SK-N-SH (cell line): ENCODE measurements around the gene NRARP.

ENCODE experiments used
- CHD2 ChIP-seq: fragments of 150-350 bp; IDR thresholded peaks from 2 replicates; pipeline ENCODE4 v1.6.1; 2018; ENCODE audit warnings: low read length; ENCODE audit not compliant: partially characterized antibody
- CTCF ChIP-seq: fragments of 200-600 bp; sonication (generic); IDR thresholded peaks from 2 replicates; pipeline ENCODE4 v1.6.1; 2017; ENCODE audit warnings: antibody characterized with exemption, mild to moderate bottlenecking, moderate library complexity
- EZH2phosphoT487 ChIP-seq: fragments of 200-600 bp; sonication (generic); IDR thresholded peaks from 2 replicates; pipeline ENCODE4 v1.6.1; 2017; ENCODE audit warnings: low read depth, mixed run types, mild to moderate bottlenecking, antibody characterized with exemption, moderate library complexity, borderline replicate concordance
- FOXM1 ChIP-seq: IDR thresholded peaks from 2 replicates; pipeline ENCODE4 v1.4.0; 2012; ENCODE audit warnings: low read depth, mild to moderate bottlenecking
- GABPA ChIP-seq: IDR thresholded peaks from 2 replicates; pipeline ENCODE4 v1.4.0; 2012; ENCODE audit warnings: low read depth, mild to moderate bottlenecking
- PBX3 ChIP-seq: IDR thresholded peaks from 2 replicates; pipeline ENCODE4; 2012
- REST ChIP-seq: IDR thresholded peaks from 2 replicates; pipeline ENCODE4 v1.6.1; 2012; ENCODE audit warnings: mild to moderate bottlenecking, low read depth, low read length, moderate library complexity
- SMC3 ChIP-seq: IDR thresholded peaks from 2 replicates; pipeline ENCODE4 v1.6.1; 2012; ENCODE audit warnings: low read depth, low read length, improper control_type of control experiment
- TAF1 ChIP-seq: IDR thresholded peaks from 2 replicates; pipeline ENCODE4 v1.6.1; 2012; ENCODE audit warnings: low read depth, mild to moderate bottlenecking, low read length, moderate library complexity, borderline replicate concordance
- YY1 ChIP-seq: IDR thresholded peaks from 2 replicates; pipeline ENCODE4 v1.4.0; 2012; ENCODE audit warnings: low read depth, mild to moderate bottlenecking
- ZBTB33 ChIP-seq: IDR thresholded peaks from 2 replicates; pipeline ENCODE4 v1.4.0; 2012; ENCODE audit warnings: low read depth, borderline replicate concordance

- TF ChIP-seq EZH2phosphoT487 (no peak), CTCF (no peak), YY1 (no peak), SMC3 (no peak), REST (no peak), ZBTB33 (no peak), CHD2 (no peak), TAF1 (no peak), PBX3 (no peak), GABPA (no peak), FOXM1 (no peak)
Measured at GRCh38 chr9:137342482-137342881, 40.4 kb upstream of the NRARP start.
